Globus pallidus (tissue), 1 donor: Measurements from ENCODE around the gene EID3.
A peak's percentile ranks its signal among the peaks of the same experiment; 100 is the strongest.

Source experiments
- DNase-seq: peaks from one replicate; pipeline ENCODE4 v3.0.0-alpha.2; 2015; ENCODE audit warnings: low spot score

Gene EID3

GRCh38 chr12:104340177-104340576 lies 36.6 kb downstream of the EID3 start:
- DNase-seq: no peak

DNA sequence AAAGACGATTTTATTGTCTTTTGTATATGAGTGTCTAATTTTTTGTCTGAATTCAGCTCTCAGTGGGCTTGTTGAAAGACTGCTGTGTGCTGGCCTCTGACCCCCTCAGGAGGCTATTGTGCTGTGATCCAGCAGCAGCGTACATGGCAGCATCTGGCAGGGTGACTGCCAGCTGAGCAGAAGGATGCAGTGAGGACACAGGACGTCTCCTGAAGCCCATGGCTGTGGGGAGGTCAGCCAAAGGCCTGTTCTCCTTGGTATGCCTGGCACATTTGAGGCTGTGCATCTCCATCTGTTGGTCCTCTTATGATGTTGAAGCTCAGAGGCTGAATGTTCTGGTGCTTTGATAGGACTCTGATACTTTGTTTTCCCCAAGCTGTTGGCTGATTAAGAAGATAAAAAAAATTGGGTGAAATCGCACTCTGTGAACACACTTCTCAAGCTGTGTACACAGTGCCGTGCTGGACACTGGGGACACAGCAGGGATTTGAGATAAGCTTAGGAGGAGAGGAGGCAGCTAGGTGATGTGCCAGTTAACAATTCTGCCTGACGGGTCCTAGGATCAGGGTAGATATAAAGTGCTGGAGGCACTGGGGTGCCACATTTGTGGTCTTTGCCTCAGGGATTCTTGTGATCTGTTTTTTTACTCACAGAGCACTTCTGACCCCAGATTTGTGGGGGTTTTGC lies 37.5 kb downstream of the EID3 start:
- DNase-seq: peak; percentile 63

GRCh38 chr12:104342147-104342546 lies 38.6 kb downstream of the EID3 start:
- no peak for DNase-seq

DNA sequence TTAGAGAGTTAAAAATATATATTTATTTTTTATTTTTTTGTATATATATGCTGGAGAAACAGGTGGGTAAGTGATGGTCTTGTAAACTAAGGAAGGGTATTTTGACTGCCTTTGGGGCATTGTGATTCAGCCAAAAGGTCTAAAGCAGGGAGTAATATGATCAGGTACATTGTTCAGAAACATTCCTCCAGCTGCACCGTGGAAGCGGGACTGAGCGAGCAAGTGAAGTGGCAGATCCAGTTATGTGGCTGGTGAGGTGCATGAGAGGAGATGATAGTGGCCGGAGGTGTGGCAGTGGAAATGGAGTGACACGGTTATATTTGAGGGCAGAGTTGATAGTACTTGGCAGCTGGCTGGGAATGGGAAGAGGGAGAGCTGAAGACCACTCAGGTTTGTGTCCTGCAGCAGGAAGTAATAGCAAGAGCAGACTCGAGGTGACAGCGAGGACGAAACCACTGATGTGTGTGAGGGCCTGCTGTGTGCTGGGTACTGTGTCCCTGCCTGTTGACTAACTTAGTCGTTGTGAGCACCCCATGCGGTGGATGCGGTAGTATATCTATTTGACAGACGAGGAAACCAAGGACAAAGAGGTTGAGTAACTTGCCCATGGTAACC lies 39.2 kb downstream of the EID3 start:
- no peak for DNase-seq

- DNase-seq: no peak
These were observed 41.1 kb downstream of the EID3 start for GRCh38 chr12:104344682-104345081.

- no peak for DNase-seq
These were observed 41.9 kb downstream of the EID3 start for GRCh38 chr12:104345234-104346066.

- DNase-seq: no peak
These were observed 44.0 kb downstream of the EID3 start for GRCh38 chr12:104347374-104348075.

GRCh38 chr12:104348283-104348993 lies 44.9 kb downstream of the EID3 start:
- no peak for DNase-seq

- no peak for DNase-seq
These were observed 45.5 kb downstream of the EID3 start for GRCh38 chr12:104348994-104349494.

GRCh38 chr12:104350211-104351056 lies 46.9 kb downstream of the EID3 start:
- DNase-seq: no peak

DNA sequence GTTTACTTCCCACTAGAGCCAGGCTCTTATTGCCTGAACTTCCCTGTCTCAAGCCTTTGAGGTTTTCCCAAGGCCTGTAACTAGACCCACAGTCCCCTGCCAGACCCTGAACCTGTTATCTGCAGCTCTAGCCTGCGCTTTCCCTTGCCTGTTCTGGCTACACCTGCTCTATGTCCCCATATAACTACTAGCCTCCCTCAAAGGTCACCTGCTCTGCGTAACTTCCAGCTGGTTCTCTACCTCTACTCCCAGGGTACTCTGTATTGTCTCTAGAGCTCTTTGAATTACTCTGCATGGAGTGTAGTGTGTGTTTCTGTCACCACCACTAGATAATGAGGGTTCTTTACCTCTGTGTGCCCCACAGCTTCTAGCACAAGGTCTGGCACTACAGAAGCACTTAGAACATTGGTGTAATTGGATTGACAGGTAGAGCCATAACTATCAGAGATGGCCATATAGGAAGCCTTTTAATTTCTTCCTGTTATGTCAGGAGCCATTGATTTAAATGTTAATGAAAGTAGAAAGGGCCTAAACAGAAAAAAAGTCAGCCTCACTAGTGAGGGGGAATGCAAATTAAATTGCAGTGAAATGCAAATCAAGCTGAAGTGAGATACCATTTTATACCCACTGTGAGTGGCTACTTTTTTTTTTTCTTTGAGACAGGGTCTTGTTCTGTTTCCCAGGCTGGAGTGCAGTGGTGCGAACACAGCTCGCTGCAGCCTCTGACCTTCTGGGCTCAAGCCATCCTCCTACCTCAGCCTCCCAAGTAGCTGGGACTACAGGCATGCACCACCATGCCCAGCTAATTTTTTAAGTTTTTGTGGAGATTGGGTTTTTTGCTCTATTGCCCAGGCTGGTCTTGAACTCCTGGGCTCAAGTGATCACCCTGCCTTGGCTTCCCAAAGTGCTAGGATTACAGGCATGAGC lies 47.8 kb downstream of the EID3 start:
- no peak for DNase-seq

- DNase-seq: no peak
These were observed 48.7 kb downstream of the EID3 start for GRCh38 chr12:104352106-104352713.

DNA sequence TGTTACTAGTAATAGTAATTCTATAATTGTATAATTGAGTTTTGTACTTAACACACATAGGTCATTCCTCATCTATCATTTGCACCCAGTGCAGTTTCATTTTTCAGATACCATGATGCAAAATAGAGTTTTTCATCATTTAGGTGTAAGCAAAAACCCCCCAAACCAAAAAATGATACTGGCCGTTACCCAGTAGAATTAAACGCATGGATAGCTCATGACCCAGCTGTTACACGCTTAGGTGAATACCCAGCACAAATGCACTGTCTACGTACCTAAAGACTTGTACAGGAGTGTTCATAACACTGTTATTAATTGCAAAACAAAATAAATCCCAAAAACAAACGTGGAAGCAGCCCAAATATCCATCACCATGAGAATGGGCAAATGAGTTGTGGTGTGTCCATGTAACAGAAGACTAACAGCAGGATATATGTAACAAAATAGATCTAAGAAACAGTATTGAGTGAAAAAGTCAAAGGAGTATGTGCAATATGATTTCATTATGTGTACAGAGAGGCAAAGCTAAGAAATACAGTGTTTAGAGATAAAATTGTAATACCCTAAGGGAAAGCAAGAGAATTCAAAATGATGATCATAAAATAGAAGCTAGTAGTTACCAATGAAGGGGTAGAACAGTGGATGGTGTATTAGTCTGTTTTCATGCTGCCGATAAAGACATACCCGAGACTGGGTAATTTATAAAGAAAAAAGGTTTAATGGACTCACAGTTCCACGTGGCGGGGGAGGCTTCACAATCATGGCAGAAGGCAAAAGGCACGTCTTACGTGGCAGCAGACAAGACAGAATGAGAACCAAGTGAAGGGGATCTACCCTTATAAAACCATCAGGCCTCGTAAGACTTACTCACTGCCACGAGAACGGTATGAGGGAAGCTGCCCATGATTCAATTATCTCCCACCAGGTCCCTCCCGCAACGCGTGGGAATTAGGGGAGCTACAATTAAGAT lies 49.8 kb downstream of the EID3 start:
- no peak for DNase-seq

DNA sequence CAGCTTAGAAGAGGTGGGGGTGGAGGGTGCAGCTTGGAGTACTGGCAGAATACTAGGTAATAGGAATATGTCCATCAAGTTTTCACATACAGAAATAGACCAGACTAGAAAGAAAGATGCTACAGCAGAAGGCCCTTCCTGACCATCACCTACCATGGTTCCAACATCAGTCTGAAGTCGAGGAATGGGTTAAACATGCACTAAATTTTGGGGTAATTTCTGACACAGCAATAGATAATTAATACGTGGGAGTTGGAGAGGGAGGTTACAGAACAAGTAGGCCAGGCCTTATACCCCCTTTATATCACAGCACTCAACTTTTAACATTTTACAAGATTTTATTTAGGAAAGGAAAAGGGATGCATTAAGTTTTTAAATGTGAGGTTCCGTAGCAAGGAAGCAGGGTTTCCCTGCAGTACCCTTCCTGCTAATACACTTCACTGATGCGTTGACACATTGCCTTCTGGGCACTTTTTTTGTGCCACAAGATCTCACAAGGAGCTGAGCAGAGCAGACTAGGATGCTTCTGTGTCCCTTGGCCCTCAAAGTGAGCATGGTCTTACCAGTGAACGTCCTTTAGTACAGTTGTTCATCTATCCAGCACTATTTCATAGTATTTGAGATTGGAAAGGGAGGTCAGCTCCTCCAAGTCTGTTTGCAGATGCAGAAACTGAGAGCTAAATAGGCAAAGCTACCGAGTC lies 50.8 kb downstream of the EID3 start:
- no peak for DNase-seq
